HuH-7 (cell line): Measurements from ENCODE around the gene DNAJC17.

Experiments used
- DNase-seq: peaks from one replicate; pipeline ENCODE4 v3.0.0; 2011; ENCODE audit warnings: low spot score

Gene DNAJC17

GRCh38 chr15:40739854-40740253, 67.4 kb downstream of the DNAJC17 start:
- no peak for DNase-seq

DNA sequence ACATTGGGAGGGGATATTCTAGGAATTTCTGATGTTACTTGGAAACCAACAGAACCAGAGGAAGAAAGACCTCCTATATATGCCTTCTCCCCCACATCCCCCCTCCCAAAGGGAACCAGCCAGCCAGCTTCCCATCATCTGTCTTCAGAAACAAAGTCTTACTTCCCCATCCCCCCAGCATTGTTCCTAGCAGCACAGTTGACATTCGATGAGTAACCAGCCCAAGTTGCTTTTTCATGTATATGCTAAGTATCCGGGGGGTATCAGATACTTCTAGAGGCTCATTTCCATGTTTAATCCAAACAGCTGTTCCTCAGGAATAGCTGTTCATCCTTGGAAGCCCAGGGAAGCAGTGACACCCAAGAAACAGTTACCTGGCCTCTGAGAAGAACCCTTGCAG, 68.2 kb downstream of the DNAJC17 start:
- no peak for DNase-seq

DNA sequence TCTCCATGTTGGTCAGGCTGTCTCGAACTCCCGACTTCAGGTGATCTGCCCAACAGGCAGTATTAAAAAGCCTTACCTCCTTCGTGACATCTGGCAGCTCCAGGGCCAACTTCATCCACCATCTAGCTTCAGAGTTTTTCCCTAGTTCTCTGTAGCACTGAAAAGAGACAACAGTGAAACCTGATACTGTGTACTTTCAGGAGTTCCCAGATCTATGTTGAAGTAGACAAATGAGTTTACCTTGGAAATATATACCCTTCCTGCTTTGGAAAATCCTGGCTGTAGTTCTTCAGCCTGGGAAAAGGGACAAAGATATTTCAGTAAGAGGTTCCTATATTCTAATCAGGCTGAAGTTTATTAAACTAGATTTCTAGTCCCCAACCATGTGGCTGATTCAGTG, 70.2 kb downstream of the DNAJC17 start:
- no peak for DNase-seq

GRCh38 chr15:40736575-40736974, 70.7 kb downstream of the DNAJC17 start:
- DNase-seq: no peak

GRCh38 chr15:40731034-40731433, 76.2 kb downstream of the DNAJC17 start:
- no peak for DNase-seq

GRCh38 chr15:40723919-40724318, 83.4 kb downstream of the DNAJC17 start:
- no peak for DNase-seq

DNA sequence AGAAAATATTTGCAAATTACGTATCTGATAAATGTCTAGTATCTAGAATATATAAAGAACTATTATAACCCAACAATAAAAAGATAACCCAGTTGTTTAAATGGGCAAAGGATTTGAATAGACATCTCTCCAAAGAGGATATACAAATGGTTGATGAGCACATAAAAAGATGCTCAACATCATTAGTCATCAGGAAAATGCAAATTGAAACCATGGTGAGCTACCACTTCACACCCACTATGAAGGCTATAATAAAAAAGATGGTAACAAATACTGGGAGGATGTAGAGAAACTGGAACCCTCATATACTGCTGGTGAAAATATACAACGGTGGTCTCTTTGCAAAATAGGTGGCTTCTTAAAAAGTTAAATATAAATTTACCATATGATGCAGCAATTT, 84.3 kb downstream of the DNAJC17 start:
- DNase-seq: no peak

- DNase-seq: no peak
These were observed 84.9 kb downstream of the DNAJC17 start for GRCh38 chr15:40722354-40722753.

DNA sequence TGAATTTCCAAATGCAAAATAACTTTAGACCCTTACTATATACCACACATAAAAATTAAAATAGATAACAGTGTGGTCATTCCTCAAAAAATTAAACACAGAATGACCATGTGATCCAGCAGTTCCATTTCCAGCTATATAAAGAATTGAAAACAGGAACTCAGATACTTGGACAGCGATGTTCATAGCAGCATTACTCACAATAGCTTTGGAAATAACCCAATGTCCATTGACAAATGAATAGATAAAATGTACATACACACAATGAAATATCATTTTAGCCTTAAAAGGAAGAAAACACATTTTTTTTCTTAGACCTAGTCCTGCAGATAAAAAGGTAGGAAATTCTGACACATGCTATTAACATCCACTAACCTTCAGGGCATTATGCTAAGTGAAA, 85.6 kb downstream of the DNAJC17 start:
- DNase-seq: no peak

DNA sequence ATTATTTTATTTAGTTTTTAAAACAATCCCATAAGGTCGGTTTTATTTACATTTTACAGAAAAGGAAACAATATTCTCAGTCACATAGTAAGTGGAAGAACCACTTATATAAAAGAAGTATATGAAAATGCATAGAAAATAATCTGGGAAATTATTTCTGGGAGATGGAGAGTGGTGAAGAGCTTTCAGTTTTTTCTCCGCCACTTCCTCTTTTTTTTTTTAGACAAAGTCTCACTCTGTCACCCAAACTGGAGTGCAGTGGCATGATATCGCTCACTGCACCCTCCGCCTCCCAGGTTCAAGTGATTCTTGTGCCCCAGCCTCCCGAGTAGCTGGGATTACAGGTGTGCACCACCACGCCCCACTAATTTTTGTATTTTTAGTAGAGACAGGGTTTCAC, 91.1 kb downstream of the DNAJC17 start:
- DNase-seq: no peak
